Iris pigment epithelial cell (primary cell): ENCODE data around the gene HTR5A.

Source experiments
- DNase-seq: peaks from one replicate; pipeline ENCODE4 v3.0.0-alpha.2; 2011; ENCODE audit warnings: low read depth

HTR5A gene

DNA sequence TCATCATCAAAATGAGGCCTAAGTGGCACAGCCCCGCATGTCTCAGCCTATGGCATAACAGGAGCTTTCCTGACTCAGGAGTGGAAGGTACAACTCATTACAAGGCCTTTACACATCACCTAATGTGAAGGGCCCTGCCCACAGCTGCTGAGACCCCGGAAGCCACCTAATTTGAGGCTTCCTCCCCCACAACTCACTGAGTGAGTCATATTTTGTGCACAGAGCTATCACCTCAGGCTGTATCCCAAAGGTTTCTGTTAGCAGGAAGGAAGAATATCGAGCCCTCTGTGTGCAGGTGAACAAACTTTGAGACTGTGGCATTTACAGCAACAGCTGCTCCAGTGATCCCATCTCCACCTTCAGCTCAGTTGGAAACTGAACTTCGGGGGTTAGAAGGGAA lies 20.6 kb downstream of the HTR5A start:
- DNase-seq: no peak

DNA sequence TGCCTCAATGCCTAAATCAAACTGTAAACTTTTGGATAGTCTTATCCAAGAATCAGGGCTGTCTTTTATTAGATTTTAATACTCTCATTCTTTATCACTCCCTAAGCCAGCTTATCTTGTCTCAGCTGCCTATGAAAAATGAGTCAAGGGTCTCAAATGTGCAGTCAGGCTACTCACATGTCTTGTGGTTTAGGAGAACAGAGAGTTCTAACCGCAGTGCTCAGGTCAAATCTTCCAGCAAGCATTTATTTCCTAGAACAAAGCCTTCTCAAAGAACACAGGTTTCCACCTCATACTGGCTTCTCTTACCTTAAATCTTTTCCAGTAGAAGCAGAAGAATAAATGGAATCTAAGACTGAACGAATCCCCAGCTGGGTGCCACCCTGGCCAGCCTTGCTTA lies 23.5 kb downstream of the HTR5A start:
- DNase-seq: no peak

DNA sequence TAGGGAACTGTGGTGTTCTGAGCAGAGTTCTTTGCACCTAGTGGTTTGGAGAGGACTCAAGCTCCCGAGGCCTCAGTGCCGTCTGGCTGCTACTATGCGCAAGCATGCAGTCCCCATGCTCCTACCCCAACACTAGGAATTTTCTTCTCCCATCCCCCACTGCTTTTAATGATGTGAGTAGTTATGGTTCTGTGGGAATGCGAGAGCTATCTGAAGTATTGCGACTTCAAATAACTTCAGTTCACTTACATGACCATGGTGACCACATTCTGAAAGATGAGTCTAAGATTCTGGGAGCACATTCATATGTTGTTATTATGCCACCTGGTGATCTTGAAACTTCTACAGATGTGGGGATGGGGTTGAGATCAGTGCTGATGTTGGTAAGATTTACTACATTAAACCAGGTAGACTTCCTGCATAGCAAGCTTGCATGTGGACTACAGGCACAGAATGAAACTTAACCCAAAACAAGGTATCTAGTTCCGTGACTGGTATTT lies 24.6 kb downstream of the HTR5A start:
- no peak for DNase-seq

DNA sequence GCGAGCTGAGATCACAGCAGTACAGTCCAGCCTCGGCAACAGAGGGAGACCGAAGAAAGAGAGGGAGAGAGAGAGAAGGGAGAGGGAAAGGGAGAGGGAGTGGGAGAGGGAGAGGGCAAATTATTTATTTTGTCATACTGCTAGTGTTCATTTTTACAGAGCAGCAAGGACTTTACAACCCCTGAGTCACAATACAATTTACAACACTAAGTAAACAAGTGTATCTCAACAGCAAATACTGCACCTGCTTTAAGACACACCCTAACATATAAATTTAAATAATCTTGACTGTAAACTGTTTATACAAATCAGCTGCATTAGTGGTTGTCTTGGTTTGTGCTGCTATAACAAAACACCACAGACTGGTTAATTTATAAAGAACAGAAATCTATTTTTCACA lies 27.2 kb downstream of the HTR5A start:
- DNase-seq: no peak

DNA sequence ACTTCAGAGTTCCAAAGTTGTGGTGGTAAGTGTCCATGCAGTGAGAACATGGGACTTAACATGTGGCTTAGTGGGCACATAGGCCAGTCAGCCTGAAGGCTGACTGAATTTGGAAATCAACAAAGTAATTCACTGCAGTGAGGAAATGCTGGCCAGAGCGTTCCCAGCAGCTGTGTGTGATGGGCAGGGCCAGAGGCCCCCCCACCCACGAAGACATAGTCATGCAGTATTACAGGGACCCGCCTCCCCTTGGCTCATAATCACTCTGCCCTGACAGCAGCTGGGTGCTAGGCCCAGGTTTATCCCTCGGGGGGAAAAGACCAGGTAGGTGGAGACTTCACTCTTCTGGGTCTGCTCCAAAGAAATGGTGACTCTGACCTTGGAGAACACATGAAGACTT lies 33.7 kb downstream of the HTR5A start:
- no peak for DNase-seq

DNA sequence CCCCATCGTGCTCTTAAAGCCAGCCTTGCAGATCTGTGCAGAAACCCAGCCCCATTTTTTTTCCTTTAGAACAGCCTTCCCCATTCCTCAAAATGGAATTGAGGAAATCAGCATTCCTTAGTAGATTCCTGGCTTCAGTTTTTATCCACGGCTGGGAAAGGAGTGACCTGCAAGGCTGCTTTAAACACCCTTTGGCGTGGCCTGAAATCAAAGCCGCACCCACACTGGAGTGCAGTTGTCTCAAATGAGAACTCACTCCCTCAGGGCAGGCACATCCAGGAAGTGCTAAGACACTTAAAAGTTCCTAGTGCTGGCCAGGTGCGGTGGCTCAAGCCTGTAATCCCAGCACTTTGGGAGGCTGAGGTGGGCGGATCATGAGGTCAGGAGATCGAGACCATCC lies 34.8 kb downstream of the HTR5A start:
- no peak for DNase-seq

DNA sequence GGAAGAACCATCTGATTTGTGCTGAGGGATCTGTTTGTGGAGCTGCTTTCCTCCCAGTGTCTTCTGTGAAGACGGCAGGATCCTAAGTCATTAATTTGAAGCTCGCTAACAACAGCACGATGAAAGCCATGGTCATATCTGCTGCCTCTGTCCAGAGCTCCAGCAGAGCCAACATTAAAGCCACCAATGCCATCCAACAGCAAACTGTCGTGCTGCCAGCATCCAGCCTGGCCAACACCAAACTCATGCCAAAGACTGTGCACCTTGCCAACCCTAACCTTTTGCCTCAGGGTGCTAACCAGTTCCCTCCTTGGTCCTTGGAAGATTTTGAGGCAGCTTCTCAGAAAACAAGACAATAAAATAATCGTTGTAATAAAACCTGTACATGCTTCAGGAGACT lies 36.2 kb downstream of the HTR5A start:
- DNase-seq: no peak

DNA sequence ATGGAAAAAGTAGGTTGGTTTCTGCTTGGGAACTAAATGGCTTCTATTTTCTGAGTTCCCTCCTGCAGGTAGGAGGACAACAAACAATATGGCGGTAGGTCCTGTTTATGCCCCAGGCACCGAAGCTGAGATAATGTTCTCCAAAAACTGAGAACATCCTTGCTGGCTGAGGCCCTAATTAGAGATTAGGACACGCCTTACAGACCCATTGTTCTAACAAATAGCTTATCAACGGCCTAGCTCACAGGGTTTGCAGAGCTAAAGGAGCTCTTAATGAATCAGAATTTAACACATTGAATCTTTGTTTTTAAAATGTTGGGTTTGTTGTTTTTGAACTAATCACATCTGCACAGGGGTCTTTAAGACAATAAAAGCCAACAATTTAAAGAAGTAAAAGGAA lies 37.0 kb downstream of the HTR5A start:
- no peak for DNase-seq

DNA sequence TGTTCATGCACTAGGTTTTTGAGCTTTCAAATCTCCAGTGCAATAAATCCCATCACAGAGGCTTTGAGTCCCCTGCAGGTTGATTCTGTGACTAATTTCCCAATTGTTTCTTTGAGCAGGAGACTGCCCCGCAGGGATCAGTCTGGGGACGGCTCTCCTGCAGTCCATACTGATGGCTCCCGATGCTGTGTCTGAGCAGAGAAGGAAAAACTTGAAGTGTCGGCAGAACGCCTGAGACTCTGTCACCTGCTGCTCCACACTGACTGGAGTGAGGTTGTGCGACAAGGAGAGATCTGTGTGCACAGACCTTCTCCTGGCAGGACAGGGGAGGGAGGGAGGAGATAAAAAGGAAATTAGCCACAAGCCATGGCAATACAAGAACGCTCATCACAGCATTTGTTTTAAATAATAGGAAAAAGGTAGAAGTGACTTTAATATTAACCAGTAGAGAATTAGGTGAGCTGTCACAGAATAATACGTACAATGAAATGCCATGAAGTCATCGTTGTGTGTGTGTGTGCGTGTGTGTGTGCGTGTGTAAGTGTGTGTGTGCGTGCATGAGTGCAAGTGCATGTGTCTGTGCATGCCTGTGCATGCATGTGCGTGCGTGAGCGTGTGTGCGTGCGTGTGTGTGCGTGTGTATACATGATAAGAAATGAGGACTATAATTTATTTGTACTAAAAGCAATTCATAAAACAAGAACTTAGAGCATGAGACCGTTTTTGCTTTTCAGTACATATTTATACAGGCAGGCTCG lies 38.2 kb downstream of the HTR5A start:
- no peak for DNase-seq

DNA sequence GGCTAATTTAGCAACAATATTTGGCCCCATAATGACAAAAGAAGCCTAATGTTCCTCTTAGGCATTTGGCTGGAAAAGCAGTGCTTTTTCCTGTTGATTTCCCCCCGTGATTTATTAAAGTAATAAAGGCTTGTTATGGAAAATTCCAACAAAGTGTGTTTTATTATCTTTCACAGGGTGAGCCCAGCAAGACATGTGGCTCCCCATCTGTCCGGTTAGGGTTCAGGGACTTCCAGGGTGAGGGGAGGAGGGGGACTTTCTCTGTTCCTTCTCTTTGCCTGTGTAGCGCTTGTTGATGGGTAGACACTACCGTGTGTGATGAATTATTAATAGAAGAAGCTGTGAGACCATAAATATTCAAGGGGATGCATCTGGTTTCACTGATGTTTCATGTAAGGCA lies 39.0 kb downstream of the HTR5A start:
- no peak for DNase-seq

DNA sequence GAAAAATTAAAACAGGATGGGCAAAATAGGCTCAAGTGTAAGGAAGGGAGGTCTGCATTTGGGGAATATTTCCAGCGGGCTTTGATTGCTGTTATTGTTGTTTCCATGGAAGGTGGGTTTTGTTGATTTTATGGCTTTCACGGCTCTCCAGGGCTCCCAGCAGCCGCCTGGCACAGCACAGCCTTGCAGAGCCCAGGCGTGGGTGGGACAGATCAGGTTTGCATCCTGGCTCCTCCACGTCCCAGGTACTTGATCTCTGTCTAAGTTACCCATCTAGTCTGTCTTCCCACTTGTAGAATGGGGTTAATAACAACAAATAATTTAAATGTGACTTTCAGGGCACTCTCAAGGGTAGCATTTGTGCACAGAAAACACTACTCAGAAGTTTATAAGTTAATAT lies 45.2 kb downstream of the HTR5A start:
- DNase-seq: no peak

DNA sequence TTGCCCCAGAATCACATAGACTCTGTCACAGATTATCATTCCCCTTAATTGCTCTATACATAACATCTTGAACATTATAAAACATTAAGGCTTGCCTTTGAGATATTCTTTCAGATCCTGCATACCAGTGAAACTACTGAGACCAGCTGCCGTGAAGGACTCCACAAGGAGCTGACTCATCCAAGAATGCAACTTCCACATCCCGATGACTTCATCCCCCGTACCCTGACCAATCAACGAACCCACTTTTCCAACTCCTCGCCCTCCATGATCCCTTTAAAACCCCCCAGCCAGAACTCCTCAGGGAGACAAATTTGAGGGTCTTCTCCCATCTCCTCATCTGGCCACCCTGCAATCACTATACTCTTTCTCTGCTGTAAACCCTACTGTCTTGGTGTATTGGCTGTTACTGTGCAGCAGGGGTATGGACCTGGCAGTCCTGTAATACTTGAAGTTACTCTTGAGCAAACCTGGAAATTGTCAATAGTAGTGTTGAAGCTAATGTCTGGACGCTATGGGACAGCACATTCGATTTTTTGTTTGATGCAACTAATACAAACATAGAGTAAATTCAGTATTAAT lies 49.8 kb downstream of the HTR5A start:
- peak; percentile 9 for DNase-seq

DNA sequence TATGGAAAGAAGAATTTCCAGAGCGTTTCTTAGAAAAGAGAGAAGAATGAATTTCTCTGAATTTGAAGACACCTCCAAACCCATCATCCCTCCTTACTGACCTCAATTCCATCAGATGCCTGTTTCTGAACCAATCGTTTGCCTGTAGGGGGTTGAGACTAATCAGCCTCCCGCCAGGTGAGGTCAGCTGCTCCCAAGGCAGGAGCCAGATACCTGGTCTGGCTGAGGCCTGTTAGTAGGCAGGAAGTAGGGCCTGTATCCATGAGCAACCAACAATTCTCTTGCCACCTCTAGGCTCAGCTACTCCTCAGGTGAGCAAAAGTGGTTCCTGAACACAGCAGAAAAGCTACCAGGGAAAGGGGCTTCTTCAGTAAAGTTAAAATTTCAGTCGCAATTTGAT lies 50.3 kb downstream of the HTR5A start:
- DNase-seq: no peak

DNA sequence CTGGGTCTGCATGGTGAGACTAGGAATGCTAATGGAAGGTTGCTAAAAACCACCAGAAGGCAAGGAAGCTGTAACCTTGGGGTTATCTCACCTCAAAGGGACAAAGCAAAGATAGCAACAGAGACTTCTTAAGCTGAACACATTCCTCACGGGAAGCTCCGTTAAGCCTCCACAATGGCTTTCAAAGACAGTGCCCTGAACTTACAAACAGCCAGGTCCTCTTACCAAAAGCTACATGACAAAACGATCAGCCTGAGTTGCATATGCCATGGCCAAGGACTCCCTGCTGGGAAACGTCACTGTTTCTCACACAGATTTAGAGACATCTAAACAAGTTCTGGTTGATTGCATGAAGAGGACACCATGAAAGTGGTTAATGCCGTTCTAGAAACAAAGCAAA lies 52.7 kb downstream of the HTR5A start:
- DNase-seq: no peak

DNA sequence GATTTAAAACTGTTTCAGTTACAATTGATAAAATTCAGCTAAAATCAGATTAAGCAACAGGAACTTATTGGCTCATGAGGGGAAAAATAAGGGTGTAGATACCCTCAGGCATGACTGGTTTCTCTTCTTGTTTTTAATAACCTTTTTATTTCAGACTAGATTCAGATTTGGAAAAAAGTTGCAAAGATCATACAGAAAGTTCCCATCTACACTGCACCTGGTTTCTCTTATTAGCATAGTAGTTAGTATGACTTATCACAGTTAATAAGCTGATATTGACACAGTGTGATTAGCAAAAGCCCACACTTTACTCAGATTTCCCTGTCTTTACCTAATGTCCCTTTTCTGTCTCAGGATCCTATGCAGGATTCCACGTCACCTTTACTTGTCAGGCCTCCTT lies 53.3 kb downstream of the HTR5A start:
- no peak for DNase-seq

DNA sequence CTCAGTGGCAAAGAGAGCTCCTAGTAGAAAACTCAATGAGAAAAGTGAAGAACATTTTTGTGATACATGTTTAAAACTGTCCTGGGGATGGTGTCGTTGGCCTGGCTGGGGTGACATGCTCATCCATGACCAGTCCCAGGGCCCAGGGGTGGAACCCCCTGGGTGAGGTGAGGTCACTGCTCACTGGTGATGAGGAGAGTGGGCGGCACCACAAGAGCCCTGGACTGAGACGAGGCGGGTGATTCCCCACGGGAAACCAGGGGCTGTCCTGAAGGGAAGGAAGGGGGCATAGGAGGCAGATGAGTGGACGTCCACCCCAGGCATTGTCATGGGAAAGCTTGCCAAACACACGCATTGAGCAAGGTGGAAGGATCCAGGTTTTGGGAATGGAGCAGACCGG lies 54.6 kb downstream of the HTR5A start:
- DNase-seq: no peak

DNA sequence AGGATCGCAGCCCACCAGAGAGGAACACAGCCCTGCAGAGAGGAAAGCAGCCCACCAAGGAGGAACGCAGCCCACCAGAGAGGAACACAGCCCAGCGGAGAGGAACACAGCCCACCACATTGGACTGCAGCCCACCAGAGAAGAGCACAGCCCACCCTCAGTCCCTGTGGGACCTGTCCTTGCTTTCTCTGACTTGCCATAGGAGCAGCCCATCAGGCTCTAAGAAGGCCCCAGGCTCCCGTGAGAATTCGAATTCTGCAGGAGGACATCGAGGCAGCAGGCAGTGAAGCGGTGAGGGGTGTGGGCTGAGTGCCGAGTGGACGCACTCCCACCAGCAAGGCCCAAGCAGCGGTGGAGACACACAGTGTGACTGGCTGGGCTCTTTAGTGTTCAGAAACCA lies 59.1 kb downstream of the HTR5A start:
- no peak for DNase-seq

DNA sequence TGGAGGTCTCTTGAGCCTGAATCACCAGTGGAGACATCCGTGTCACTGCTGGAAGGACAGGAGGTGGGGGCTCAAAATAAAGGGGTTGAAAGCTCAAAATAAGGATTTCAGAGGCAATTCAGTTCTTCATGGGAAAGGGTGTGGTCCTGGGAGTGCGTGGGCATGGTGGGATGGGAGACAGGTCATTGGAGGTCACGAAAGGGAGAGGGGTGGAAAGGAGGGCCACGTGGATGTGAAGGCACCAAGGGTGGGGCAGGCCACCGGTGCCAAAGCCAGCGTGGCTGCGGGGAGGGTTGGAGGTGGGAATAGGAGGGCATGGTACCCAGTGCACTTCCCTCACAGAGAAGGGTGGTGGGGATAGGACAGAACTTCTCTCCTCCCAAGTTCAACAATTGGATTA lies 59.7 kb downstream of the HTR5A start:
- DNase-seq: no peak

DNA sequence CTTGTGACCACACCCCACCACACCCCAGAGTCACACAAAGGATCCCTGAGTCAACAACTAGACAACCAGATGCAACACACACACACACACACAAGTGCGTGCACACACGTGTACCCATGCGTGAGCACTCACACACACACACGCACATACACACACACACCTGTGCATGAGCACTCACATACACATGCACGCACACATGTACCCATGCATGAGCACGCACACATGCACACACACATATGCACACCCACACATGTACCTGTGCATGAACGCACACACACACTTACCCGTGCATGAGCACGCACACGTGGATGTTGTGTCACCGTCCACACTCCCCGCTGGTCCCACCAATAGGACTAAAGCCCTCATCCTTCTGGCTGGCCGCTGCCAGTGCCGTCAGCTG lies 60.4 kb downstream of the HTR5A start:
- DNase-seq: no peak

DNA sequence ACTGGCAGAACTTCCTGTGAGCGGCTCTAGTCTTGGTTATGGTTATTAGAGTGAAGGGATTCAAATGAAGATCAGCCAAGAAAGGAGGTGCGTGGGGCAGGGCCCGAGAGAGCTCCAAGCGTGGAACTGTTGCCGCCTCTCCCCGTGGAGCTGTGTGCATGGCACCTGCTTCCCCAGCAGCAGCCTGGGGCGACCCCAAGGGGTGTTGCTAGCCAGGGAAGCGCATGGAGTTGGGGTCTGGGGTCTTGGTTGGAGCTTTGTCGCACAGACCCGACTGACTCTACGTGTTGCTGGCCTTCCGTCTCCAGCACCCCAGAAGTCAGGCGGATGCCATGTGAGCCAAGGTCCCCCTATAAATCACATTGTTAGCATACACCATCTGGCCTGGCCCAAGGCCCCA lies 61.0 kb downstream of the HTR5A start:
- no peak for DNase-seq

DNA sequence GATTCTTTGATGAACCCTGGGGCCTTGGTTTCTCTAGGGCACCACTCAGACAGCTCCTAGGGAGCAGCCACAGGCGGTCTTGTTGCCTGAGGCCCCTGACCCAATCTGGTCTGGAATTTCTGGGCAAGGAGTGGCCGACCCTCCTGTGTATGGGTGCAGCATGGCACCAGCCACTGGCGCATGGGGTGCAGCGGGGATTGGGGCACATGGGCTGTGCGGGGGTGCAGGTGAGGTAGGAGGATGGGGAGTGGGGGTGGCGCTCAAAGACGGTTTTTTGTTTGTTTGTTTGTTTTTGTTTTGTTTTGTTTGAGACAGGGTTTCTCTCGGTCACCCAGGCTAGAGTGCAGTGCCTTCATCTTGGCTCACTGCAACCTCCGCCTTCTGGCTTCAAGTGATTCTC lies 62.3 kb downstream of the HTR5A start:
- no peak for DNase-seq

DNA sequence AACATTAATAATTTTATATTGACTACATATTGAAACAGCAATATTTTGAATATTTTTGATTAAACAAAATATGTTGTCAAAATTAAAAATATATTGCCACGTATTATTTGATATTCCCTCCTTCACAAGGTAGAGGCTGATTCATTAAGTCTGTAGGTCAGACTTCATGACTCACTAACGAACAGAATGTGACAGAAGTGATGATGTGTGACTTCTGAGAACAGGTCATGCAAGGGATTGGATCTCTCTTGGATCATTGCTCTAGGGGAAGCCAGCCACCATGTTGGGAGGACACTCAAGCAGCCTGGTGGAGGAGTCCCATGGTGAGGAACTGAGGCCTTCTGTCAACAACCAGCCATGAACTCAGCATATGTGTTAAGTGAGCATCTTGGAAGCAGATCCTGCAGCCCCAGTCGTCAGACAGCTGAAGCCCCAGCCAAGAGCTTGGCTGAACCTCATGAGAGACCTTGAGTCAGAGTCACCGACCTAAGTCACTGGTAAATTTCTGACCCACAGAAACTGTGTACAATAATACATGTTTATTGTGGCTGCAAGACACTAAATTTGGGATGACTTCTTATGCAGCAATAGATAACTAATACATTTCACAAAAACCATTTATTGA lies 66.6 kb downstream of the HTR5A start:
- DNase-seq: no peak
